HG03460 (cell line): ENCODE measurements around the gene ABAT.
A peak's percentile ranks its signal among the peaks of the same experiment; 100 is the strongest.

ENCODE experiments used
- ATAC-seq: cut with Tn5 transposase; IDR thresholded peaks from one replicate; pipeline ENCODE4 v1.9.1; 2021; ENCODE audit not compliant: unreplicated experiment

Gene ABAT

DNA sequence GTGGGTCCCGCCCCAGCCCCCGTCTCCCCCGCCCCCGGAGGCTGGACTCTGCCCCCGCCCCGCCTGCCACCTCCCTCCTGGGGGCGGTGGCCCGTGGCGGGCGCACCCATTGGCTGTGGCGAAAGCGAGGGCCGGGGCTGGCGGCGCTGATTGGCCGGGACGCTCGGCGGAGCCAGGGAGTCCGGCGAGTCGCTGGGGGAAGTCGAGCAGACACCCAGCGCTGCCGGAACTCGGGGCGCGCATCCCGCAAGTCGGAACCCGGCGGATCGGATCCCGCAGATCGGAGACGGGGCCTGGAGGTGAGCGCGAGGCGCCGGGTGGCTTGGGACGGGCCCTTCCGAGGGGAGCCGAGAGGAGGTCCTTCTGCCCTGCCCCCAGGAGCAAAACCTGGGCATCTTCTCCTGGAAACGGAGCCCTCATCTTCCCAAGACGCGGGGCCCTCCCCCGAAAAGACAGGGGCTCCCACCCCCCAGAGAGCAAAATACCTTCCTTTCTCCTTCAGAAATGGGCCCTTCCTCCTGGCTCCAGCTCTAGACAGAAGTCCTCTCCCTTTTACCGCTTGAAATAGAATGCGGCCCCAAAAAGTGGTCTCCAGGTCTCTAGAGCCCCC is at the start of gene ABAT:
Gene ABAT, plus strand, starts transcription at position 205 of the 610 bp plus-strand sequence. CDS start 61,123 bp downstream, outside the sequence.
- ATAC-seq = peak; percentile 99

- ATAC-seq = no peak
Observed at GRCh38 chr16:8625491-8626087, 48.8 kb upstream of the ABAT start.

DNA sequence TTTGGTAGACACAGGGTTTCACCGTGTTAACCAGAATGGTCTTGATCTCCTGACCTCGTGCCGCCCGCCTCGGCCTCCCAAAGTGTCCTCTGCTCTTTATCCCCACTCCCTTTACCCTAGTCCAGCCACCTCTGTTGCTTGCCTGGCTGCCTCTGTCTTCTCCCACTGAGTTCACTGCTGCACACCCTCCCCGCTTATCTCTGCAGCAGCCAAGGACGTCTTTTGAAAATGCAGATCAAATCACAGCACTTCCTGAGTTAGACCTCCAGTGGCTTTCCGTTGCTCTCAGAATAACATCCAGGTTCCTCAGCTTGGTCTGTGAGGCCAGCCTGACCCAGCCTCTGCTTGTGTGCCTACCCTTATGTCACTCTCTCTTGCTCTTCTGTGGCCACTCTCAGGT is 47.5 kb upstream of the ABAT start:
- no peak for ATAC-seq

GRCh38 chr16:8627456-8627855 is 47.0 kb upstream of the ABAT start:
- no peak for ATAC-seq

DNA sequence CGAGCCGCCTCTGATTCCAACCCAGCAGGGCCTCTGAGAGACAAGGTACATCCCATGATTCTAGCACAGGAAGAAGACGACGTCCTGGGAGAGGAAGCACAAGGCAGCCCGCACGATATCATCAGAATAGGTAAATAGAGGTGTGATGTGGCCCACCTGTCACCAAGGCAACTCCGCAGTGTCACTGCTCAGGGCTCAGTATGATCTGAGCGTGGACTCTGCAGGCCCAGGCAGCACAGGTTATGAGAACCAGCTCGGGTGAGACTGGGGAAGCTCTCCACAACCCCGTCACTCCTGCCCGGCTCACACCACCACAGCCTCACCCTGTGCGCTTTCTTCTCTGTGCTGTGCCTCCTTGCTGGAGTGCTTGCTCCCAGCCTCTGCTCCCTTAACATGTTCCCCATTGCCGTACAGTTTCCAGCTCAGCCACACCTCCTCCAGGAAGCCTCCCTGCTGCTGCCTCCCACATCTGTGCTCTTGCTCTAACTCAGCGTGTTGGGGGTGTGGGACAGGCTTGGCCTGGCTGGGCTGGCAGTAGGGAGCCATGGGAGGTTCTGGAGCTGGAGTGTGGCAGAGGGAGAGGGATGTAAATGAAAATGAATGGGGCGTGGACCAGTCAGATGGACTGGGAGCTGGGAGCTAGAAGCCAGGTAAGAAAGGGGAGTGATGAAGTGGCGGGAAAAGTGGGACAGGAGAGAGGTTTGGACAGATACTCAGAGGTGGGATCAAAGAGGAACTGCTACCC is 45.3 kb upstream of the ABAT start:
- no peak for ATAC-seq

DNA sequence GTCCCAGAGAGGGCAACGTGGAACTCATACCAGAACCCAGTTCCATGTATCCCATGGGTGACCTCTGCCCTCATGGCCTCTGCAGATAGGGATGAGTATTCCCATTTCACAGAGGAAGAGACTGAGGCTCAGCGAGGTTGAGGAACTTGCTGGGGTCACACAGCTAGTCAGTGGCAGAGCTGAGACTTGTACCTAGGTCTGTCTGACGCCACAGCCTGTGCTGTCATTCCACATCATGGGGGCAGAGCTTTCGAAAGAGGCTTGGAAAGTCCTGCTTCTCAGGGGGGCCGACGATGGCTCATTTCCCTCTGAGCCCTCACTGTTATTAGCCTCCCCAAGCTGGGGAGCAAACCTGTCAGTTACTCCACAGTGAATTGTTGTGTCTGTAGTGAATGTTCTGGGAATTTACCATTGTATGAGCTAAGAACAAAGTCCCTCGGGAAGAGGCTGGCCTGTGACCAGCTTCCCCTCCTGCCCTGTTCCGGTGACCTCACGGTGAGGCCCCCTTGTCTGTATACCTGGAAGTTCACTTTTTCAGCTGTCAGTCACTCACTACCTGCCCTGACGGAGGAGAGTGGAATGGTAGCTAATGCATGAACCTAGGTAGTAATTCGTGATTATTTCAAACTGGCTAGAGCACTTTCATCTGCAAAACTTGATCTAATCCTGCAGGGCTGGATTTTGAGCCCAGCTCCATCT is 44.0 kb upstream of the ABAT start:
- no peak for ATAC-seq

DNA sequence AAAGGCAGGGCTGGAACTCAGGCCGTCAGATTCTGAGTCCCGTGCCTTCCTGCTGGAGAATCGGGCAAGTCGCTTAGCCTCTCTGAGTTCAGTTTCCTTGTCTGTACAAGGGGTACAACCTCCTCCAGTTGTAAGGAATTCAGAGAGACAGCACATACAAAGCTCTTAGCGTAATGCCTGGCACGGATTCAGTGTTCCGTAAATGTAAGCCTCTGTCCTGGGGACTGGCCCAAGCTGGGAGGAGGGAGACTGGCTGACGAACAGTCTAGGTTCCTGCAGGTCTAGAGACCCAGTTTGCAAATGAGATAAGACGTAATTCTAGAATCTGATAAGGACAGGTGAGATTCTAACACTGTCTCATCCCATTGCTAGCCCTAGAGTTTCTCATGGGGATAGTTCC is 43.0 kb upstream of the ABAT start:
- no peak for ATAC-seq

- ATAC-seq = no peak
Observed at GRCh38 chr16:8631818-8632465, 42.5 kb upstream of the ABAT start.

- no peak for ATAC-seq
Observed at GRCh38 chr16:8632675-8633182, 41.7 kb upstream of the ABAT start.

DNA sequence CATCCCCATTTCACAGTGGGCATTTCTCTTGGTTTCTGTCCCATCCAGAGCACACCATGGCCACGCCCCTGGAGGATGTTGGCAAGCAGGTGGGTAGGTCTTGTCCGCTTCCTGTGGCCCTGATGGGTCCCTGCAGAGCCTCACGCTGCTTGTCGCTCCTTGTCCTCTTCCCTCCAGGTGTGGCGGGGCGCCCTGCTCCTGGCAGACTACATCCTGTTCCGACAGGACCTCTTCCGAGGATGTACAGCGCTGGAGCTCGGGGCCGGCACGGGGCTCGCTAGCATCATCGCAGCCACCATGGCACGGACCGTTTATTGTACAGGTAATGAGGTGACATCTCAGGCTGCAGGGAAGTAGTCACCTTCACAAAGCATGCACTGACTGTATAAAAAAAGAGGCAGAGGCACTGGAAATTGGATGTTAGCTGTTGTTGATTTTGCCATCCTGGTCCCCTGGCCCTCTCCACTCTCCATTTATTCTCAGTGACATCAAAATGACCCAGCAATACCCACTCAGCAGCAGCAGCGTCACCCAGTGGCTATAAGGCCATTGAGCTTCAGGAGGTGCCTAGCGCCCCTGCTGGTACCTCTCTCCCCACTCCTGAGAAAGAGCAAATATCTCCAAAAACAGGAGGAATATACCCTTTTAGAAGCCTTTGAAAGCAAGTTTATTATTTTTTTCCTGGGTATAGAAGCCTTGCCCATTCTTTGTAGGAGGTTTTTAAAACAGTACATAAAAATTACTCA is 39.3 kb upstream of the ABAT start:
- ATAC-seq = no peak

GRCh38 chr16:8639694-8640093 is 34.7 kb upstream of the ABAT start:
- no peak for ATAC-seq

GRCh38 chr16:8641671-8642070 is 32.7 kb upstream of the ABAT start:
- no peak for ATAC-seq

- no peak for ATAC-seq
Observed at GRCh38 chr16:8642146-8642545, 32.3 kb upstream of the ABAT start.

DNA sequence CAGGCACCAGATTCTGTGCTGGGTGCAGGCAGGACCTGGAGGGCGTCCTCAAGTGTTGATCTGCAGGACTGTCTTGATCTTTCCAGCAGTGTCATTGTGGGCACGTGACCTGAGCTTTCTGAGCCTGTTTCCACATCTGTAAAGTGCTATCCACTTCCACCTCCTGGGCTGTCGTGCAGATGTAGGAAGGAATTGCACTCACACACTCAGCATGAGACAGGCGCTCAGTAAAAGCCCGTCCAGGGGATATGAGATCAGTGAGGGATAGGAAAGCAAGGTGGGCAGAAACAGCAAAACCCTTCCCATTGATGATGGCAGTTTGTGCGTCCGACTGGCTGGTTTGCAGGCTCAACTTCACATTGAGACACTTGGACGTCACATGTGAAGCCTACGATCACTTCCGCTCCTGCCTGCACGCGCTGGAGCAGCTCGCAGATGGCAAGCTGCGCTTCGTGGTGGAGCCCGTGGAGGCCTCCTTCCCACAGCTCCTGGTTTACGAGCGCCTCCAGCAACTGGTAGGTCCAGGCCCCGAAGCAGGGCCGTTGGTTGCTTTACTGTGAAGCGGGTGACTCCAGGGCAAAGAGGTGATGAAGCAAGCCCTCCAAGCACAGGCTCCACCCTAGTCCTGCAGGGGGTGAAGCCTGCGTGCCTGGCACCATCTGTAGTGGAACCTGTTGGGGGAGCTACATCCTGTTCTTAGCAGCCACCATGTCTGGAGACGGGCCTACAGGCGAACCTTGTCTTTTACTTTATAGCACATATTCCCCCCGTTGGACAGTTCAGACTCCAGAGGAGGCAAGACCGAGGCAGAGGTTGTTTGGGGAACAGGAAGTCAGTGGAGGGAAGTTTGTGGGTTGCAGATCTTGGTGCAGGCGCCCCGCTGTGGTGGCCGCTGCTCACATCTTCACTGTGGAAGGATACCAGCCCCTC is 29.9 kb upstream of the ABAT start:
- no peak for ATAC-seq

GRCh38 chr16:8645141-8645521 is 29.3 kb upstream of the ABAT start:
- ATAC-seq = no peak

- ATAC-seq = no peak
Observed at GRCh38 chr16:8645831-8646230, 28.6 kb upstream of the ABAT start.

- no peak for ATAC-seq
Observed at GRCh38 chr16:8646326-8647053, 27.9 kb upstream of the ABAT start.

- no peak for ATAC-seq
Observed at GRCh38 chr16:8647721-8648318, 26.6 kb upstream of the ABAT start.
